Measurements from ENCODE around the gene CCK. TPM values are rescaled to one million over a fixed set of nuclear protein-coding genes. Genes with fewer than 3 reads are reported as not detected.

The CCK gene
- polyA plus RNA-seq, 2 donors = 0.12 to 0.19 TPM

DNA sequence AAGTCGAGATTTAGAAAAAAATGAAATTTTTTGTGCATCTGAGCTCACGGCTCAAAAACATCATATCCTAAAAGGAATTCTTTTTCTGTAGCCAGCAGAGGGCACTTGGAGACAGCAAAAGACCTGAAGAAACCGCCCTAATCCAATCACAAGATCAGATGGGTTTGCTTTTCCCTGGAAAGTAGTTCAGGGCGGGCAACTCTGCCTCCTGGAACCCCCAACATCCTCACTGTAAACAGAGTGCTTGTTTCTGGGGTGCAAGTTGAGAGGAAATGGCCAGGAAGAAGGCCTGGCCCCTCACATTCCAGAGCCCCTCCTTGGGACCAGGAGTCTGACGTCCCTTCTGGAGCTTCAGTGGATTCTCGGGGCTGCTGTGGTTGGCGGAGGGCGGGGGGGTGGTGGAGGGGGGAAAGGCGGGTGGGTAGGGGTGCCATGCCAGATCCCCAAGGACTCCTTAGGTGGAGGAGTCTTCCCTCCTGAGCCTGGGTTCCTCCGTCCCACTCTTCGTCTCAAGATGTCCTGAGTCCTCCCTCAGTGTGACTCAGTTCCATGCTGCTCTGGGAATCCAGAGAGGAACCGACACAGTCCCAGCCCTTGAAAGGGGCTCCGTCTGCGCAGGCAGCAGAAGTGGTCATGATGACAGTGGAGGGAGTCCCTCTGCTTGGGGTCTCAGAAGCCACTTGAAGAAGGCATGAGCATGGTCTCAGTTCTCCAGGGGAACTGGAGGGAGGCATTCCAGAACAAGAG lies 35.9 kb downstream of the CCK start:
- Histone ChIP-seq H3K9me3 (ENCODE audit: control insufficient read depth in 2 of 2, insufficient read depth in 1 of 2, low read depth in 1 of 2, low read length in 1 of 2) (no peaks in the 10 kb centered on the region), H3K4me3 (ENCODE audit: low read depth in 1 of 2, low read length in 2 of 2) (no peak overlapping the region), H3K27me3 (ENCODE audit: control insufficient read depth in 1 of 2, insufficient read depth in 2 of 2, low read length in 2 of 2) (peaks cover 3 to 5% of the 10 kb centered on the region in 2 donors), H3K27ac (ENCODE audit: low read depth in 2 of 2, low read length in 1 of 2) (no peak overlapping the region), H3K36me3 (ENCODE audit: control insufficient read depth in 2 of 2, insufficient read depth in 2 of 2, low read length in 1 of 2) (no peaks in the 10 kb centered on the region), H3K4me1 (ENCODE audit: control insufficient read depth in 2 of 2, insufficient read depth in 2 of 2, low read length in 1 of 2) (peaks cover 0 to 2% of the 10 kb centered on the region in 2 donors)
- 33 to 39% methylated on average over 14 of the region's 14 CpGs for WGBS, 2 donors

DNA sequence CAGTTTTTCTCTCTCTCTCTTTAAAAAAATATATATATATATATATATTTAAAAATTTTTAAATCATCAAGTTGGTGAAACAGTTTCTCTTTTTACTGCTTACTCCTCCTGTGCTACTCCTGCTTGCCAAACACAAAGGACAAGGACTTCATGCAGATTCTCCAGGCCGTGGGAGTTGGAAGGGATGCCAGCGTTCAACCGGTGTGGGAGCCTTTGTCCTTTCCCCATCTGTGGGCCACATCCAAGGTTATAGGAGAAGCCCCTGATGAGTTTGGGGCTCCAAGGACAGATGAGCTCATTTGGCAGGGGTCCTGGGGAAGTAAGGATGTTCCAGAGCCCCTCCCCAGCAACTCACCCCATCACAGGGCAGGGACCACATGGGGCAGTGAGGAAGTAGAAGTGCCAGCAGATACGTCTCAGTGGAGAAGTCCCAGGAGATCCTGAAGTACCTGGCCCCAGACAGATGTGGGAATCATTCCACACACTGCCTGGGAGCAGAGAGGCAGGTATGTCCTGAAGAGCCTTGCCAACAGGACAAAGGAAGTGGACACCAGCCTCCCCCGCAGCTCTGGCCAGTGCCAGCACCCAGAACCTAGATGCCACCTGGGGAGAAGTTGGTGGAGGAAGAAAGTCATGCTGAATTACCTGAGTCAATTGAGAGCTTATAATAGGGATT lies 36.6 kb downstream of the CCK start:
- Histone ChIP-seq H3K9me3 (ENCODE audit: control insufficient read depth in 2 of 2, insufficient read depth in 1 of 2, low read depth in 1 of 2, low read length in 1 of 2) (no peaks in the 10 kb centered on the region), H3K27ac (ENCODE audit: low read depth in 2 of 2, low read length in 1 of 2) (no peak overlapping the region), H3K36me3 (ENCODE audit: control insufficient read depth in 2 of 2, insufficient read depth in 2 of 2, low read length in 1 of 2) (no peaks in the 10 kb centered on the region), H3K27me3 (ENCODE audit: control insufficient read depth in 1 of 2, insufficient read depth in 2 of 2, low read length in 2 of 2) (peaks cover 0 to under 1% of the 10 kb centered on the region in 2 donors), H3K4me3 (ENCODE audit: low read depth in 1 of 2, low read length in 2 of 2) (no peak overlapping the region), H3K4me1 (ENCODE audit: control insufficient read depth in 2 of 2, insufficient read depth in 2 of 2, low read length in 1 of 2) (peaks cover 0 to 2% of the 10 kb centered on the region in 2 donors)
- WGBS, 2 donors = 41 to 51% methylated on average over 5 of the region's 5 CpGs

DNA sequence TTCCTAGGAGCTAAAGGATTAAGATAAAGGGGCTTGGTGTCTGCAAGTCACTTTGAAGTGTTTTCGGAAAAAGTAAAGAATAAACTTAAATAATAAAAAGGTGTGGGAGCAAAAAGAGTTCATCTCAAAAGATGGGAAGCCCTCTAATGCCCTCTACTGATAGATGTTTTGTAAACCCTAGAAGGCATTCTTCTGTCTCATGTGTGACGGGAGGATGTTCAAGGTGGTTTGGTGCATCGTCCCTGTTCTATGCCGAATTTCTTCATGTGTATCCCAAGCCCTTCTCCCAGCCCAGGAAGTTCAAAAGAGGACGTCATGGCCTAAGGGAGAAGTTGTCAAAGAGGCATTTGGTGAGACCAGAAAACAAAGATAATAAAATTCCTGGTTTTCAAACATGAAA lies 37.2 kb downstream of the CCK start:
- Histone ChIP-seq H3K36me3 (ENCODE audit: control insufficient read depth in 2 of 2, insufficient read depth in 2 of 2, low read length in 1 of 2) (no peaks in the 10 kb centered on the region), H3K9me3 (ENCODE audit: control insufficient read depth in 2 of 2, insufficient read depth in 1 of 2, low read depth in 1 of 2, low read length in 1 of 2) (no peaks in the 10 kb centered on the region), H3K4me1 (ENCODE audit: control insufficient read depth in 2 of 2, insufficient read depth in 2 of 2, low read length in 1 of 2) (peaks cover 0 to 2% of the 10 kb centered on the region in 2 donors), H3K27ac (ENCODE audit: low read depth in 2 of 2, low read length in 1 of 2) (no peak overlapping the region), H3K27me3 (ENCODE audit: control insufficient read depth in 1 of 2, insufficient read depth in 2 of 2, low read length in 2 of 2) (no peaks in the 10 kb centered on the region), H3K4me3 (ENCODE audit: low read depth in 1 of 2, low read length in 2 of 2) (no peak overlapping the region)
- WGBS, 2 donors = 32 to 38% methylated on average over 5 of the region's 5 CpGs

DNA sequence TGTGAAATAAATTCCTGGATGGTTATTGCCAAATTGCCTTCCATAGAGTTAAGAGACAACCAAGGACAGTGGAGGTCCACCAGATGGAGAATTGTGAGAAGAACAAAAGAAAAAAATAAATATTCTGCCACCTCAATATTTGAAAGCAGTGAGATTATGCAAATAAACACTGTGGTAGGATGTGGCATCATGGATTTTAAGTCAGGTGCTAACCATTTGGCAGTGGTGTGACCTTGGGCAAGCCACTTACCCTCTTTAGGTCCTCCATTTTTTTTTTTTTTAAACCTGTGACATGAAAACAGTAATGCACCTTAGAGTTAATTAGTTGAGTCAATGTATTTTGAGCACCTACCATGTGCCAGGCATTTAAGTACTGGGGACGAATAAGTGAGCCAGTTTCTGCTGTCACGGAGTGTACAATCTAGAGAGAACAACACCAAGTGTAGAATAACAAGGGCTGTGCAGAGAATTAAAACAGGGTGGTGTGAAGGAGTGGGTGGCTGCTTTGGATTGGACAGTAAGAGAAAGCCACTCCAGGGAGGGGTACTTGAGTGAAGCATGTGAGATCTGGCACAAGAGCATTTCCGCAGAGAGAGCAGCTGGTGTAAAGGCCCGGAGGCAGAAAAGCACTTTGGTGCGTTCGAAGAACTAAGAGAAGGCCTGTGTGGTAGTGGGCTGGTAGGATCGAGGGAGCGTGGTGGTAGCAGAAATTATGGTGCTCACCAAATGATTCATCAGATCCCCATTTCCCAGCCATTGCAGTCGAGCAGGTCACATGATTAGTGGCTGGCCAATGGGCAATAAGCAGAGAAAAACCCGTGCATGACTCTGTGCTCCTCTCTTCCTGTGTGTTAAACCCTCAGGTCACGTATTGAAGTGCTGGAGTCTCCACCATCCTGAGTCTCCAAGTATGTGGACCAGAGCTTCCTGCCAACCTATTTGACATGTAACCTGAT lies 39.2 kb downstream of the CCK start:
- Histone ChIP-seq H3K4me1 (ENCODE audit: control insufficient read depth in 2 of 2, insufficient read depth in 2 of 2, low read length in 1 of 2) (peaks cover 0 to 2% of the 10 kb centered on the region in 2 donors), H3K27me3 (ENCODE audit: control insufficient read depth in 1 of 2, insufficient read depth in 2 of 2, low read length in 2 of 2) (no peaks in the 10 kb centered on the region), H3K36me3 (ENCODE audit: control insufficient read depth in 2 of 2, insufficient read depth in 2 of 2, low read length in 1 of 2) (peaks cover 10 to 16% of the 10 kb centered on the region in 2 donors), H3K27ac (ENCODE audit: low read depth in 2 of 2, low read length in 1 of 2) (no peak overlapping the region), H3K9me3 (ENCODE audit: control insufficient read depth in 2 of 2, insufficient read depth in 1 of 2, low read depth in 1 of 2, low read length in 1 of 2) (no peaks in the 10 kb centered on the region), H3K4me3 (ENCODE audit: low read depth in 1 of 2, low read length in 2 of 2) (no peak overlapping the region)
- 84% methylated on average over 11 of the region's 11 CpGs for WGBS, 2 donors

DNA sequence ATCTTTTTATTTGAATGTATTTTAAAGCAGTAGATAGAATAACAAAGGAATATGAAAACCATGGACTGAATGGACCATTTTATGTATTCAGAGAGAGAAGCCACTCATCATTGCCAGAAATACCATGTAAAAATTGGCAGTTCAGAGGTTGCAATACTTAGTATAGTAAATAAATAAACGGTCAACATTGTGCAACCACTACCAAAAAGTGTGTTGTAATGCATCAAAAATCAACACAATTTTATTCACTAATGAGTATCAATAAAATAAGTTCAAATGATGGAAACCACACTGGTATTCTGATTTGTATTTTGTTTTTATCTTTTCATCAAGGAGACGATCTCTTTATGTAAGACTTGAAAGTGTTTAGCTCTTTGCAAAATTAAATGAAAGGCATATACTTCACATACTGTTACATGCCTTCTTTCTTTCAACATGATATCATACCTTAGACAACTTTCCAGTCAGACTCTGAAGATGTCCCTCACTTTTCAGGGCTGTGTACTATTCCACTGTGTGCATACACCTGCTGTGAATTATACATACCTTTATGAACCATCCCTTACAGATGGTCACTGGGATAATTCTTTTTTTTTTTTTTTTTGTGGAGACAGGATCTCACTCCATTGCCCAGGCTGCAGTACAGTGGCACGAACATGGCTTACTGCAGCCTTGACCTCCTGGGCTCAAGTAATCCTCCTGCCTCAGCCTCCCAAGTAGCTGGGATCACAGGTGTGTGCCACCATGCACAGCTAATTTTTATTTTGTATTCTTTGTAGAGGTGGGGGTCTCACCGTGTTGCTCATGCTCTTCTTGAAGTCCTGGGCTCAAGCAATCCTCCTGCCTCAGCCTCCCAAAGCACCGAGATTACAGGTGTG lies 40.3 kb downstream of the CCK start:
- Histone ChIP-seq H3K36me3 (ENCODE audit: control insufficient read depth in 2 of 2, insufficient read depth in 2 of 2, low read length in 1 of 2) (peaks cover 10 to 16% of the 10 kb centered on the region in 2 donors), H3K9me3 (ENCODE audit: control insufficient read depth in 2 of 2, insufficient read depth in 1 of 2, low read depth in 1 of 2, low read length in 1 of 2) (no peaks in the 10 kb centered on the region), H3K27ac (ENCODE audit: low read depth in 2 of 2, low read length in 1 of 2) (no peak overlapping the region), H3K4me1 (ENCODE audit: control insufficient read depth in 2 of 2, insufficient read depth in 2 of 2, low read length in 1 of 2) (peaks cover 0 to 2% of the 10 kb centered on the region in 2 donors), H3K27me3 (ENCODE audit: control insufficient read depth in 1 of 2, insufficient read depth in 2 of 2, low read length in 2 of 2) (no peaks in the 10 kb centered on the region), H3K4me3 (ENCODE audit: low read depth in 1 of 2, low read length in 2 of 2) (no peak overlapping the region)
- 72 to 95% methylated on average over 5 of the region's 5 CpGs for WGBS, 2 donors

DNA sequence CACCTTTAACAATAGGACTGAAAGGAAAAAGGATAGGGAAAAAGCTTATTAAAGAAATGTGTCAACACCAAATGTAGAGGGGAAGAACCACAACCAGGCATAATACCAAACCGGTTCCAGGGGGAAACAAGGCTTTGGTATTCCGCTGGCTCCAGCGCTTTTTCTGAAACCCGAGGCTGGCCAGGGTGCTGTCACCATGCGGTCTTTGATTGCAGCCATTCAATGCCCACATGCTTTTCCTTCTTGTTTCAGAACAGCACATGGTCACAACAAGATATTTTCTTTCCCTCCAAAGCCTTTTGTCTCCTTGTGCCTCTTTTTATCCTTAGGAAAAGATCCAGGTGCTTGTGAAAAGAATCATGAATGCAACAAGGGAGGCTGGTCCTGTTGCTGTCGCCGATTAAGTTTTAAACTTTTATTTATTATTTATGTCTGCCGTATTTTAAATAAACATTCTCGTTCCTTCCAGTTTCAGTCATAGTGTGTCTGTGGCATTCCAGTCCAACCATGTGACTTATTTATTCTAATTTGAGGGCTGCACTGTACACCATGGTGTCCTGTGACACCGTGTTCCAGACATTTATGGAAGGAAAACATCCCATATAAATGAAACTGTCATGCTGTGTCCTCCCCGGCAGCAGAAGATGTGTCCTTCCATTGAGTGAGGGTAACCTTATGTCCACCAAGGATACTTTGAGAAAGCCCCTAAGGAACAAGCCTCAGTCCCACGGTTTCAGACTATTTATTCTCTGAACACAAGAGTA lies 41.1 kb downstream of the CCK start:
- Histone ChIP-seq H3K27ac (ENCODE audit: low read depth in 2 of 2, low read length in 1 of 2) (no peak overlapping the region), H3K27me3 (ENCODE audit: control insufficient read depth in 1 of 2, insufficient read depth in 2 of 2, low read length in 2 of 2) (no peaks in the 10 kb centered on the region), H3K4me1 (ENCODE audit: control insufficient read depth in 2 of 2, insufficient read depth in 2 of 2, low read length in 1 of 2) (peaks cover 0 to 2% of the 10 kb centered on the region in 2 donors), H3K9me3 (ENCODE audit: control insufficient read depth in 2 of 2, insufficient read depth in 1 of 2, low read depth in 1 of 2, low read length in 1 of 2) (no peaks in the 10 kb centered on the region), H3K36me3 (ENCODE audit: control insufficient read depth in 2 of 2, insufficient read depth in 2 of 2, low read length in 1 of 2) (peaks cover 17 to 19% of the 10 kb centered on the region in 2 donors), H3K4me3 (ENCODE audit: low read depth in 1 of 2, low read length in 2 of 2) (no peak overlapping the region)
- WGBS, 2 donors = 65 to 75% methylated on average over 12 of the region's 12 CpGs

DNA sequence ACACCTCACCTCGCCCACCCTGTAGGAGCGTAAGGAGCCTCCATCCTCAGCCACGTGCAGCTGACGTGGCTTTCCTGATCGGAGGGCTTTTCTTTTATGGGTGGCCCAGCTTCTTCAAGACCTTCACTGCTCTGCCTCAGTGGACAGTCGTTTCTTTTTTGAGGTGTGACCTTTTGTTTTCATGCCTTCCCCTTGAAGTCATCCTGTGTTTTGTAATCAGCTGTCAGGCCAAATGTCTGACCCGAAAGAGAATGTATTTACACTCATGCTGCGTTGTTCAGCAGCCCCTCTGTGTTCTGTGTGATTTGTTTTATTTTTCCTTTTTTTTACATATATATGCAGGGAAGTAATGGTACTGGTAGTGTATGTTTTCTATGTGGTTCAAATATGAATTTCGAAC lies 41.8 kb downstream of the CCK start:
- no peaks in the 10 kb centered on the region for H3K27me3 ChIP-seq (ENCODE audit: control insufficient read depth in 1 of 2, insufficient read depth in 2 of 2, low read length in 2 of 2)
- no peaks in the 10 kb centered on the region for H3K9me3 ChIP-seq (ENCODE audit: control insufficient read depth in 2 of 2, insufficient read depth in 1 of 2, low read depth in 1 of 2, low read length in 1 of 2)
- no peak overlapping the region for H3K27ac ChIP-seq (ENCODE audit: low read depth in 2 of 2, low read length in 1 of 2)
- no peaks in the 10 kb centered on the region for H3K4me1 ChIP-seq (ENCODE audit: control insufficient read depth in 2 of 2, insufficient read depth in 2 of 2, low read length in 1 of 2)
- H3K36me3 ChIP-seq (ENCODE audit: control insufficient read depth in 2 of 2, insufficient read depth in 2 of 2, low read length in 1 of 2) = peaks cover 18 to 19% of the 10 kb centered on the region in 2 donors
- H3K4me3 ChIP-seq (ENCODE audit: low read depth in 1 of 2, low read length in 2 of 2) = no peak overlapping the region
- WGBS, 2 donors = 79 to 82% methylated on average over 9 of the region's 9 CpGs

DNA sequence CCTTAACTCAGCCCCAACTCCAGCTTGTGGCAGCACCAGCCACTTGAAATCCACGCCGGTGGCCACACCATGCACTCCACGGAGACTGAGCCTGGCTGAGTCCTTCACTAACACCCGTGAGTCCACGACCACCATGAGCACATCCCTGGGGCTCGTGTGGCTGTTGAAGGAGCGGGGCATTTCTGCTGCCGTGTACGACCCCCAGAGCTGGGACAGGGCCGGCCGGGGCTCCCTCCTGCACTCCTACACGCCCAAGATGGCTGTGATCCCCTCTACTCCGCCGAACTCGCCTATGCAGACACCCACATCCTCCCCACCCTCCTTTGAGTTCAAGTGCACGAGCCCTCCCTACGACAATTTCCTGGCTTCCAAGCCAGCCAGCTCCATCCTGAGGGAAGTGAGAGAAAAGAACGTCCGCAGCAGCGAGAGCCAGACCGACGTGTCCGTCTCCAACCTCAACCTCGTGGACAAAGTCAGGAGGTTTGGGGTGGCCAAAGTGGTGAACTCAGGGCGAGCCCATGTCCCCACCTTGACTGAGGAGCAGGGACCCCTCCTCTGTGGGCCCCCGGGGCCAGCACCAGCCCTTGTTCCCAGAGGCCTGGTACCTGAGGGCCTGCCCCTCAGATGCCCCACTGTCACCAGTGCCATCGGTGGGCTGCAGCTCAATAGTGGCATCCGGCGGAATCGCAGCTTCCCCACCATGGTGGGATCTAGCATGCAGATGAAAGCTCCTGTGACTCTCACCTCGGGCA lies 42.9 kb downstream of the CCK start:
- Histone ChIP-seq H3K4me3 (ENCODE audit: low read depth in 1 of 2, low read length in 2 of 2) (no peak overlapping the region), H3K9me3 (ENCODE audit: control insufficient read depth in 2 of 2, insufficient read depth in 1 of 2, low read depth in 1 of 2, low read length in 1 of 2) (no peaks in the 10 kb centered on the region), H3K4me1 (ENCODE audit: control insufficient read depth in 2 of 2, insufficient read depth in 2 of 2, low read length in 1 of 2) (no peaks in the 10 kb centered on the region), H3K27me3 (ENCODE audit: control insufficient read depth in 1 of 2, insufficient read depth in 2 of 2, low read length in 2 of 2) (no peaks in the 10 kb centered on the region), H3K36me3 (ENCODE audit: control insufficient read depth in 2 of 2, insufficient read depth in 2 of 2, low read length in 1 of 2) (peaks cover 18 to 23% of the 10 kb centered on the region in 2 donors), H3K27ac (ENCODE audit: low read depth in 2 of 2, low read length in 1 of 2) (no peak overlapping the region)
- 93 to 95% methylated on average over 31 of the region's 31 CpGs for WGBS, 2 donors

Measured in esophagus (tissue), 2 donors.